Mesendoderm (in vitro differentiated cells): ENCODE measurements around the gene ABCD3.

Source experiments
- DNase-seq: peaks from one replicate; pipeline ENCODE4 v3.0.0; 2013
- H2AK5ac ChIP-seq: 2 replicates; pipeline ENCODE4 v1.6.1; 2013; ENCODE audit warnings: low read length, inconsistent platforms
- H2BK120ac ChIP-seq: 2 replicates; pipeline ENCODE4 v1.6.1; 2013; ENCODE audit warnings: low read depth, mild to moderate bottlenecking, low read length, moderate library complexity, mixed read lengths
- H2BK15ac ChIP-seq: replicated peaks from 2 replicates; pipeline ENCODE4 v1.6.1; 2013; ENCODE audit warnings: low read depth, mild to moderate bottlenecking, moderate library complexity
- H2BK5ac ChIP-seq: 2 replicates; pipeline ENCODE4 v1.6.1; 2013; ENCODE audit warnings: low read length, inconsistent platforms
- H3K18ac ChIP-seq: 2 replicates; pipeline ENCODE4 v1.6.1; 2013; ENCODE audit warnings: mild to moderate bottlenecking, low read length, mixed read lengths
- H3K23ac ChIP-seq: one replicate; pipeline ENCODE4 v1.6.1; 2013; ENCODE audit warnings: low read length
- H3K27ac ChIP-seq: 2 replicates; pipeline ENCODE4 v1.5.1; 2013; ENCODE audit warnings: low read depth, mild to moderate bottlenecking, inconsistent platforms, low read length, moderate library complexity
- H3K27me3 ChIP-seq: 2 replicates; pipeline ENCODE4 v1.6.1; 2013; ENCODE audit warnings: low read length, control low read depth, mild to moderate bottlenecking, inconsistent platforms; ENCODE audit not compliant: insufficient read depth, poor library complexity
- H3K36me3 ChIP-seq: 2 replicates; pipeline ENCODE4 v1.6.1; 2013; ENCODE audit warnings: low read length, inconsistent platforms; ENCODE audit not compliant: control insufficient read depth, insufficient read depth
- H3K4ac ChIP-seq: one replicate; pipeline ENCODE4 v1.6.1; 2013; ENCODE audit warnings: low read depth, mild to moderate bottlenecking, low read length, moderate library complexity
- H3K4me1 ChIP-seq: 2 replicates; pipeline ENCODE4 v1.6.1; 2013; ENCODE audit warnings: low read depth, low read length, inconsistent platforms; ENCODE audit not compliant: control insufficient read depth
- H3K4me2 ChIP-seq: 2 replicates; pipeline ENCODE4 v1.6.1; 2013; ENCODE audit warnings: low read length
- H3K4me3 ChIP-seq: 2 replicates; pipeline ENCODE4 v1.5.1; 2013; ENCODE audit warnings: mild to moderate bottlenecking, low read length
- H3K56ac ChIP-seq: one replicate; pipeline ENCODE4 v1.6.1; 2013; ENCODE audit warnings: low read length
- H3K79me1 ChIP-seq: 2 replicates; pipeline ENCODE4 v1.6.1; 2013; ENCODE audit warnings: low read length, inconsistent platforms
- H3K79me2 ChIP-seq: 2 replicates; pipeline ENCODE4 v1.6.1; 2013; ENCODE audit warnings: mild to moderate bottlenecking, low read length; ENCODE audit not compliant: control insufficient read depth, insufficient read depth
- H3K9ac ChIP-seq: 2 replicates; pipeline ENCODE4 v1.6.1; 2013; ENCODE audit warnings: low read length, inconsistent platforms
- H4K5ac ChIP-seq: one replicate; pipeline ENCODE4 v1.6.1; 2013; ENCODE audit warnings: low read length
- H4K8ac ChIP-seq: one replicate; pipeline ENCODE4 v1.6.1; 2013; ENCODE audit warnings: low read depth, mild to moderate bottlenecking, control low read depth, low read length, moderate library complexity
- WGBS: extraction: QIAGEN DNeasy Blood & Tissue Kit; methylation state at CpG from one replicate; pipeline ENCODE4 v1.1.7; 2013; ENCODE audit warnings: low lambda C conversion rate, missing lambda C conversion rate; ENCODE audit not compliant: insufficient coverage; ENCODE audit errors: extremely low coverage; 5-methylcytosine and 5-hydroxymethylcytosine counted together

The ABCD3 gene

GRCh38 chr1:94394247-94394646 lies 23.9 kb upstream of the ABCD3 start:
- H3K27me3 ChIP-seq = no peaks in the 10 kb centered on the region
- H3K18ac ChIP-seq = peak overlapping the region; percentile 83
- peaks cover 19% of the 10 kb centered on the region for H3K4me1 ChIP-seq
- H3K36me3 ChIP-seq = no peaks in the 10 kb centered on the region
- no peak overlapping the region for H4K8ac ChIP-seq
- H3K27ac ChIP-seq = no peak overlapping the region
- no peaks in the 10 kb centered on the region for H3K79me2 ChIP-seq
- H2BK15ac ChIP-seq = no peak overlapping the region
- H3K4ac ChIP-seq = no peak overlapping the region
- no peak overlapping the region for H4K5ac ChIP-seq
- no peak overlapping the region for H2BK120ac ChIP-seq
- no peaks in the 10 kb centered on the region for H3K79me1 ChIP-seq
- no peak overlapping the region for H3K9ac ChIP-seq
- H2AK5ac ChIP-seq = no peak overlapping the region
- no peak overlapping the region for H2BK5ac ChIP-seq
- H3K23ac ChIP-seq = no peak overlapping the region
- peak; percentile 13 for DNase-seq
- no peak overlapping the region for H3K4me2 ChIP-seq
- no peak overlapping the region for H3K4me3 ChIP-seq
- no peak overlapping the region for H3K56ac ChIP-seq
- whole genome bisulfite sequencing = no CpG with 5 or more reads among the region's 1 CpG

GRCh38 chr1:94395231-94395630 lies 23.0 kb upstream of the ABCD3 start:
- no peak overlapping the region for H2BK15ac ChIP-seq
- no peak overlapping the region for H2BK120ac ChIP-seq
- no peaks in the 10 kb centered on the region for H3K79me1 ChIP-seq
- H3K27me3 ChIP-seq = no peaks in the 10 kb centered on the region
- peaks cover 19% of the 10 kb centered on the region for H3K4me1 ChIP-seq
- H3K56ac ChIP-seq = no peak overlapping the region
- H2BK5ac ChIP-seq = no peak overlapping the region
- H3K4me2 ChIP-seq = no peak overlapping the region
- H3K36me3 ChIP-seq = no peaks in the 10 kb centered on the region
- DNase-seq = peak; percentile 86
- WGBS = no CpG with 5 or more reads among the region's 3 CpGs
- no peak overlapping the region for H3K4me3 ChIP-seq
- no peaks in the 10 kb centered on the region for H3K79me2 ChIP-seq
- H3K23ac ChIP-seq = no peak overlapping the region
- no peak overlapping the region for H3K9ac ChIP-seq
- no peak overlapping the region for H4K8ac ChIP-seq
- no peak overlapping the region for H3K4ac ChIP-seq
- H2AK5ac ChIP-seq = no peak overlapping the region
- no peak overlapping the region for H3K18ac ChIP-seq
- no peak overlapping the region for H4K5ac ChIP-seq
- H3K27ac ChIP-seq = no peak overlapping the region

GRCh38 chr1:94395748-94396309 lies 22.4 kb upstream of the ABCD3 start:
- Histone ChIP-seq H3K4me2 (no peak overlapping the region), H3K4me1 (peaks cover 19% of the 10 kb centered on the region), H2BK15ac (no peak overlapping the region), H2BK5ac (no peak overlapping the region), H3K9ac (no peak overlapping the region), H3K4ac (no peak overlapping the region), H2BK120ac (no peak overlapping the region), H3K56ac (no peak overlapping the region), H4K5ac (no peak overlapping the region), H3K36me3 (no peaks in the 10 kb centered on the region), H3K27ac (no peak overlapping the region), H3K79me1 (no peaks in the 10 kb centered on the region), H3K18ac (no peak overlapping the region), H3K23ac (no peak overlapping the region), H4K8ac (no peak overlapping the region), H3K4me3 (no peak overlapping the region), H2AK5ac (no peak overlapping the region), H3K27me3 (no peaks in the 10 kb centered on the region), H3K79me2 (no peaks in the 10 kb centered on the region)
- no CpG with 5 or more reads among the region's 2 CpGs for WGBS
- peak; percentile 40 for DNase-seq

GRCh38 chr1:94396356-94397010 lies 21.7 kb upstream of the ABCD3 start:
- Histone ChIP-seq H3K4me2 (no peak overlapping the region), H3K56ac (no peak overlapping the region), H2AK5ac (no peak overlapping the region), H3K79me2 (no peaks in the 10 kb centered on the region), H3K23ac (no peak overlapping the region), H3K4me3 (no peak overlapping the region), H3K18ac (no peak overlapping the region), H2BK15ac (no peak overlapping the region), H4K8ac (no peak overlapping the region), H3K79me1 (no peaks in the 10 kb centered on the region), H2BK5ac (no peak overlapping the region), H2BK120ac (no peak overlapping the region), H3K4me1 (peaks cover 19% of the 10 kb centered on the region), H3K4ac (no peak overlapping the region), H3K27ac (no peak overlapping the region), H3K36me3 (no peaks in the 10 kb centered on the region), H3K9ac (no peak overlapping the region), H4K5ac (no peak overlapping the region), H3K27me3 (no peaks in the 10 kb centered on the region)
- DNase-seq = peak; percentile 83
- WGBS = no CpG with 5 or more reads among the region's 11 CpGs

- no peak overlapping the region for H4K8ac ChIP-seq
- H3K79me1 ChIP-seq = no peaks in the 10 kb centered on the region
- H3K27me3 ChIP-seq = no peaks in the 10 kb centered on the region
- DNase-seq = no peak
- H3K9ac ChIP-seq = no peak overlapping the region
- WGBS = no CpG with 5 or more reads among the region's 5 CpGs
- H2BK5ac ChIP-seq = no peak overlapping the region
- H2BK120ac ChIP-seq = no peak overlapping the region
- no peak overlapping the region for H2AK5ac ChIP-seq
- no peak overlapping the region for H3K4ac ChIP-seq
- H3K27ac ChIP-seq = no peak overlapping the region
- H3K4me1 ChIP-seq = peaks cover 19% of the 10 kb centered on the region
- no peak overlapping the region for H3K23ac ChIP-seq
- H3K56ac ChIP-seq = no peak overlapping the region
- no peaks in the 10 kb centered on the region for H3K79me2 ChIP-seq
- H3K4me2 ChIP-seq = no peak overlapping the region
- no peak overlapping the region for H4K5ac ChIP-seq
- no peak overlapping the region for H2BK15ac ChIP-seq
- no peak overlapping the region for H3K4me3 ChIP-seq
- H3K36me3 ChIP-seq = no peaks in the 10 kb centered on the region
- no peak overlapping the region for H3K18ac ChIP-seq
Observed at GRCh38 chr1:94398356-94398755, 19.8 kb upstream of the ABCD3 start.

- no peak overlapping the region for H3K23ac ChIP-seq
- no peak overlapping the region for H2BK120ac ChIP-seq
- no peak overlapping the region for H2BK5ac ChIP-seq
- DNase-seq = no peak
- H3K36me3 ChIP-seq = no peaks in the 10 kb centered on the region
- H3K27me3 ChIP-seq = no peaks in the 10 kb centered on the region
- no peak overlapping the region for H4K5ac ChIP-seq
- H3K4me1 ChIP-seq = peaks cover 14% of the 10 kb centered on the region
- H3K4me2 ChIP-seq = no peak overlapping the region
- H3K56ac ChIP-seq = no peak overlapping the region
- H2AK5ac ChIP-seq = no peak overlapping the region
- no peaks in the 10 kb centered on the region for H3K79me1 ChIP-seq
- no peak overlapping the region for H3K27ac ChIP-seq
- no peak overlapping the region for H3K18ac ChIP-seq
- no peak overlapping the region for H3K4me3 ChIP-seq
- no peak overlapping the region for H3K4ac ChIP-seq
- no CpG with 5 or more reads among the region's 3 CpGs for WGBS
- no peak overlapping the region for H4K8ac ChIP-seq
- H2BK15ac ChIP-seq = no peak overlapping the region
- no peaks in the 10 kb centered on the region for H3K79me2 ChIP-seq
- no peak overlapping the region for H3K9ac ChIP-seq
Observed at GRCh38 chr1:94399453-94399852, 18.7 kb upstream of the ABCD3 start.
